ENCODE results near the gene RNF227. TPM values are rescaled to one million over a fixed set of nuclear protein-coding genes. Genes with fewer than 3 reads are reported as not detected.
A peak's percentile ranks its signal among the peaks of the same experiment; 100 is the strongest.
"Not testable (repeated sequence)": the region's sequence is repeated elsewhere in the genome, so short reads cannot be mapped to it uniquely, and the experiment has no call there.

The RNF227 gene
- total RNA-seq, 3 donors from 2014 or later = 4.7 to 5.5 (median 5.0) TPM

- H3K4me3 Mint-ChIP-seq = no peak overlapping the region
- no peaks in the 10 kb centered on the region for H3K27me3 Mint-ChIP-seq (ENCODE audit: low read depth)
- H3K4me1 Mint-ChIP-seq (ENCODE audit: low read depth) = peaks cover 6% of the 10 kb centered on the region
- no peaks in the 10 kb centered on the region for H3K9me3 Mint-ChIP-seq
- ATAC-seq (no peak), DNase-seq (no peak)
- peaks cover 8% of the 10 kb centered on the region for H3K36me3 Mint-ChIP-seq (ENCODE audit: insufficient read depth)
These were observed 37.9 kb downstream of the RNF227 start for GRCh38 chr17:7878234-7878633.

- Mint-ChIP-seq H3K36me3 (ENCODE audit: insufficient read depth) (peaks cover 13% of the 10 kb centered on the region), H3K4me1 (ENCODE audit: low read depth) (peaks cover 8% of the 10 kb centered on the region), H3K27me3 (ENCODE audit: low read depth) (no peaks in the 10 kb centered on the region), H3K4me3 (no peak overlapping the region), H3K9me3 (no peaks in the 10 kb centered on the region)
- DNase-seq (no peak), ATAC-seq (no peak)
These were observed 40.2 kb downstream of the RNF227 start for GRCh38 chr17:7875804-7876370.

- ATAC-seq = no peak
- H3K4me3 Mint-ChIP-seq = no peak overlapping the region
- no peaks in the 10 kb centered on the region for H3K9me3 Mint-ChIP-seq
- H3K4me1 Mint-ChIP-seq (ENCODE audit: low read depth) = peaks cover 18% of the 10 kb centered on the region
- H3K27me3 Mint-ChIP-seq (ENCODE audit: low read depth) = no peaks in the 10 kb centered on the region
- peaks cover 13% of the 10 kb centered on the region for H3K36me3 Mint-ChIP-seq (ENCODE audit: insufficient read depth)
- DNase-seq = no peak
These were observed 43.0 kb downstream of the RNF227 start for GRCh38 chr17:7873051-7873450.

GRCh38 chr17:7867881-7868329 is 48.2 kb downstream of the RNF227 start:
- Mint-ChIP-seq H3K27me3 (ENCODE audit: low read depth) (no peaks in the 10 kb centered on the region), H3K9me3 (no peaks in the 10 kb centered on the region), H3K4me3 (peak overlapping the region; percentile 14), H3K36me3 (ENCODE audit: insufficient read depth) (peaks cover 8% of the 10 kb centered on the region), H3K4me1 (ENCODE audit: low read depth) (peaks cover 27% of the 10 kb centered on the region)
- ATAC-seq = peak; percentile 65 to 67
- DNase-seq = no peak

GRCh38 chr17:7864995-7865650 is 51.0 kb downstream of the RNF227 start:
- H3K9me3 Mint-ChIP-seq = no peaks in the 10 kb centered on the region
- H3K36me3 Mint-ChIP-seq (ENCODE audit: insufficient read depth) = peaks cover 5% of the 10 kb centered on the region
- H3K4me3 Mint-ChIP-seq = no peak overlapping the region
- peaks cover 27% of the 10 kb centered on the region for H3K4me1 Mint-ChIP-seq (ENCODE audit: low read depth)
- no peaks in the 10 kb centered on the region for H3K27me3 Mint-ChIP-seq (ENCODE audit: low read depth)
- DNase-seq = no peak
- peak; percentile 35 to 50 for ATAC-seq

GRCh38 chr17:7864384-7864783 is 51.7 kb downstream of the RNF227 start:
- not testable (repeated sequence) for DNase-seq; H3K9me3 Mint-ChIP-seq; ATAC-seq; H3K27me3 Mint-ChIP-seq (ENCODE audit: low read depth); H3K4me3 Mint-ChIP-seq
- Mint-ChIP-seq H3K36me3 (ENCODE audit: insufficient read depth) (peaks cover 10% of the 10 kb centered on the region), H3K4me1 (ENCODE audit: low read depth) (peaks cover 32% of the 10 kb centered on the region)

Other genes with a start within 250 kb of the RNF227 start
- 100 to 1,000 TPM in 1 of 3 donors, 10 to 100 TPM in 2; 93.0 to 106 (median 98.9) TPM for gene TP53, start 228.8 kb downstream of the RNF227 start, total RNA-seq
- gene WRAP53, start 227.8 kb downstream of the RNF227 start, total RNA-seq = 10 to 100 TPM; 27.3 to 34.9 (median 34.3) TPM
- under 1 TPM in 1 of 3 donors, not detected in 2; 0.08 TPM for gene EFNB3, start 211.1 kb downstream of the RNF227 start, total RNA-seq
- not detected for gene DNAH2, start 198.5 kb downstream of the RNF227 start, total RNA-seq
- gene KDM6B, start 82.1 kb downstream of the RNF227 start, total RNA-seq = 100 to 1,000 TPM; 187 to 226 (median 206) TPM
- 10 to 100 TPM in 1 of 3 donors, 1 to 10 TPM in 2; 8.9 to 11.1 (median 9.9) TPM for gene TMEM88, start 61.2 kb downstream of the RNF227 start, total RNA-seq
- 10 to 100 TPM; 40.4 to 47.5 (median 41.5) TPM for gene NAA38, start 58.7 kb downstream of the RNF227 start, total RNA-seq
- 10 to 100 TPM; 19.7 to 20.8 (median 20.6) TPM for gene CYB5D1, start 58.3 kb downstream of the RNF227 start, total RNA-seq
- gene CHD3, start 27.5 kb downstream of the RNF227 start, total RNA-seq = 100 to 1,000 TPM; 117 to 127 (median 123) TPM
- 10 to 100 TPM; 10.3 to 11.5 (median 11.4) TPM for gene KCNAB3, start 13.6 kb upstream of the RNF227 start, total RNA-seq
- 100 to 1,000 TPM; 123 to 134 (median 124) TPM for gene TRAPPC1, start 15.7 kb upstream of the RNF227 start, total RNA-seq
- gene CNTROB, start 15.9 kb upstream of the RNF227 start, total RNA-seq = 10 to 100 TPM; 31.8 to 37.1 (median 34.6) TPM
- under 1 TPM in 1 of 3 donors, not detected in 2; 0.46 TPM for gene GUCY2D, start 86.3 kb upstream of the RNF227 start, total RNA-seq
- under 1 TPM in 1 of 3 donors, not detected in 2; 0.14 TPM for gene ALOX15B, start 122.8 kb upstream of the RNF227 start, total RNA-seq
- 1 to 10 TPM in 1 of 3 donors, under 1 TPM in 2; 0.81 to 1.6 (median 0.95) TPM for gene ALOX12B, start 171.4 kb upstream of the RNF227 start, total RNA-seq
- not detected for gene ALOXE3, start 202.2 kb upstream of the RNF227 start, total RNA-seq
- gene HES7, start 207.8 kb upstream of the RNF227 start, total RNA-seq = 1 to 10 TPM; 1.2 to 1.7 (median 1.4) TPM
- gene PER1, start 236.1 kb upstream of the RNF227 start, total RNA-seq = 10 to 100 TPM; 30.4 to 36.9 (median 36.7) TPM
- 10 to 100 TPM; 49.6 to 67.5 (median 59.7) TPM for gene VAMP2, start 246.7 kb upstream of the RNF227 start, total RNA-seq

Measured in activated T-cell treated with anti-CD3 and anti-CD28 coated beads, Interleukin-2, amount 50 U/mL, for 4 hours (primary cell).